Astrocyte (in vitro differentiated cells and primary cell): ENCODE results near the gene ANKS1A.

Source experiments
- CTCF ChIP-seq: IDR thresholded peaks from 2 replicates; pipeline ENCODE4 v1.5.1; 2011; ENCODE audit warnings: low read depth, mild to moderate bottlenecking, inconsistent platforms, low read length, moderate library complexity; ENCODE audit not compliant: insufficient read depth
- EZH2 ChIP-seq: IDR thresholded peaks from 2 replicates; pipeline ENCODE4 v1.6.1; 2012; ENCODE audit warnings: mild to moderate bottlenecking, low read length, inconsistent platforms; ENCODE audit not compliant: insufficient read depth

- TF ChIP-seq CTCF (no peak), EZH2 (no peak)
These were observed 40.4 kb downstream of the ANKS1A start for GRCh38 chr6:34929241-34929978.
